Heart right ventricle (tissue), 16 donors: ENCODE results near the gene OR1L1. TPM values are rescaled to one million over a fixed set of nuclear protein-coding genes. Genes with fewer than 3 reads are reported as not detected.
A peak's percentile ranks its signal among the peaks of the same experiment; 100 is the strongest.

Source experiments
- ATAC-seq, 8 donors: fragments of 200-7000 bp; cut with Tn5 transposase; one replicate each; pipeline ENCODE4 v1.9.1; 2020; ENCODE audit warnings: mild to moderate bottlenecking in 8 of 8, moderate library complexity in 8 of 8, moderate number of reproducible peaks in 1 of 8
- DNase-seq, 2 donors: peaks; one replicate each; pipeline ENCODE4 v3.0.0-alpha.2; 2020
- H3K27ac ChIP-seq, 10 donors: fragments of 200-600 bp; sonication (generic) in 2 of 10; one replicate each; pipeline versions ENCODE4 v1.5.0 to v1.8.0; 2020 to 2022; ENCODE audit warnings: mild to moderate bottlenecking in 3 of 10
- H3K27me3 ChIP-seq, 7 donors: fragments of 200-600 bp; one replicate each; pipeline ENCODE4 v1.8.0; 2021 to 2022; ENCODE audit warnings: mild to moderate bottlenecking in 2 of 7
- H3K36me3 ChIP-seq, 9 donors: fragments of 200-600 bp; sonication (generic) in 1 of 9; one replicate each; pipeline versions ENCODE4 v1.5.0 to v1.8.0; 2020 to 2022; ENCODE audit warnings: mild to moderate bottlenecking in 2 of 9
- H3K4me1 ChIP-seq, 9 donors: fragments of 200-600 bp; sonication (generic) in 1 of 9; one replicate each; pipeline versions ENCODE4 v1.5.0 to v1.8.0; 2020 to 2022; ENCODE audit warnings: mild to moderate bottlenecking in 4 of 9
- H3K4me3 ChIP-seq, 10 donors: fragments of 200-600 bp; sonication (generic) in 2 of 10; one replicate each; pipeline versions ENCODE4 v1.5.0 to v1.8.0; 2020 to 2022; ENCODE audit warnings: mild to moderate bottlenecking in 7 of 10, moderate library complexity in 2 of 10
- H3K9me3 ChIP-seq, 11 donors: fragments of 200-600 bp in 10 of 11; sonication (generic) in 2 of 11; one replicate each; pipeline versions ENCODE4 v1.5.0 to v1.8.0; 2013 to 2022; ENCODE audit warnings: mild to moderate bottlenecking in 2 of 11, control low read depth in 1 of 11, moderate library complexity in 1 of 11
- WGBS, 2 donors: extraction: QIAGEN DNeasy Blood & Tissue Kit; methylation state at CpG; one replicate each; pipeline ENCODE4 v1.1.7; 2013; ENCODE audit warnings: inconsistent platforms in 1 of 2; 5-methylcytosine and 5-hydroxymethylcytosine counted together
- intact Hi-C, 10 donors: fragments of 100-400 bp; cut with DNase I; formaldehyde crosslinking; loops; one replicate each; pipeline versions ENCODE4 v1.11.1 to v1.14.2; 2022
- polyA plus RNA-seq, 2 donors: library from polyadenylated mRNA; stranded (reverse); fragments of 200-250 nt; gene quantifications; one replicate each; pipeline ENCODE4 v1.2.3, GENCODE V29; 2013
- total RNA-seq, 10 donors: library from RNA; stranded (reverse); fragmentation: NEBNext Ultra II Directional in 3 of 10; extraction: Animal tissue kit (Norgen Biotek cat#: 25700) in 3 of 10; gene quantifications; one replicate each; pipeline versions ENCODE4 v1.2.1 to v1.2.4, GENCODE V29; 2021 to 2023
- TF ChIP-seq, protein P1 (sequence below), 9 donors: fragments of 200-600 bp; sonication (generic) in 2 of 9; IDR thresholded peaks; one replicate each; pipeline versions ENCODE4 v1.5.0 to v1.8.0; 2021 to 2022; ENCODE audit warnings: antibody characterized with exemption in 9 of 9, mild to moderate bottlenecking in 5 of 9, moderate library complexity in 1 of 9
- donor health status: Arrhythmogenic right ventricular cardiomyopathy.
- donor health status: ischemic (EF 13 %, LVEDD 7.1; RV severe dilation, severe dysfunction).
- donor health status: healthy with polysubstance abuse.
- donor health status: DM: no; HTN: yes; CAD: no.
- donor health status: DM: no; HTN: no; CAD: no.
- donor health status: ischemic (EF 25% LVEDD 6.9; RV normal size, moderate dysfunction).
- donor health status: ischemic (EF 25% LVEDD 5.7; RV mildly dilated, moderate dysfunction).
- donor health status: healthy.
- donor health status: DM: yes; HTN: yes; CAD: no.
- donor health status: Ischemic cardiomyopathy.
- donor health status: ischemic (EF 35%, LVEDD 5.7; RV mildly dilated, moderate dysfunction).
- donor health status: nonischemic (EF 11% LVEDD 7.7; RV severe dilation, severe dysfunction).
- donor health status: DM: yes; HTN: yes; CAD: no.
- donor health status: PGD.
- donor health status: ischemic (EF 29% LVEDD 5.4; RV normal size, mild dysfunction).
- donor health status: nonischemic (EF 23%, LVEDD 6.1; RV moderate dilation, normal function).

Gene OR1L1
- total and polyA plus RNA-seq, 12 donors, result not detected

DNA sequence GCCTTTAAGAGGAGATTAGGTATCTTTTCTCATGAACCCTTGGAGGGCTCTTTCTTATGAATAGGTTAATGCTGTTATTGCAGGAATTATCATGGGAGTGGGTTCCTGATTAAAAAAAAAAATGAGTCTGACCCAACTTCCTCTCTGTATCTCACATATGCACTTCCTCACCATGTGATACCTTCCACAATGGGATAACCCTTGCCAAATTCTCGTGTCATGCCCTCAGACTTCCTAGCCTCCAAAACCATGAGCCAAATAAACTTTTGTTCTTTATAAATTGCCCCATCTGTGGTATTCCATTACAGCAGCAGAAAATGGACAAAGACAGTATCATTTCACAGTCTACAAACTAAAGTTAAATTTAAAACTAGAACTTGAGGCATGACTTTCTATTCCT is 5.1 kb upstream of the OR1L1 start:
- peak overlapping the region in 5 of 10 donors; percentile 23 to 75 (median 32) for H3K27ac ChIP-seq
- H3K27me3 ChIP-seq, result no peaks in the 10 kb centered on the region
- H3K4me1 ChIP-seq, result peaks cover 0 to 4% (median 0%) of the 10 kb centered on the region in 9 donors
- H3K9me3 ChIP-seq, result no peaks in the 10 kb centered on the region
- no peaks in the 10 kb centered on the region for H3K36me3 ChIP-seq
- 17 to 18% methylated on average over 1 of the region's 1 CpG for WGBS, 2 donors
- ATAC-seq, result peak in 7 of 8 donors; percentile 28 to 91 (median 74)
- TF ChIP-seq, protein P1, sequence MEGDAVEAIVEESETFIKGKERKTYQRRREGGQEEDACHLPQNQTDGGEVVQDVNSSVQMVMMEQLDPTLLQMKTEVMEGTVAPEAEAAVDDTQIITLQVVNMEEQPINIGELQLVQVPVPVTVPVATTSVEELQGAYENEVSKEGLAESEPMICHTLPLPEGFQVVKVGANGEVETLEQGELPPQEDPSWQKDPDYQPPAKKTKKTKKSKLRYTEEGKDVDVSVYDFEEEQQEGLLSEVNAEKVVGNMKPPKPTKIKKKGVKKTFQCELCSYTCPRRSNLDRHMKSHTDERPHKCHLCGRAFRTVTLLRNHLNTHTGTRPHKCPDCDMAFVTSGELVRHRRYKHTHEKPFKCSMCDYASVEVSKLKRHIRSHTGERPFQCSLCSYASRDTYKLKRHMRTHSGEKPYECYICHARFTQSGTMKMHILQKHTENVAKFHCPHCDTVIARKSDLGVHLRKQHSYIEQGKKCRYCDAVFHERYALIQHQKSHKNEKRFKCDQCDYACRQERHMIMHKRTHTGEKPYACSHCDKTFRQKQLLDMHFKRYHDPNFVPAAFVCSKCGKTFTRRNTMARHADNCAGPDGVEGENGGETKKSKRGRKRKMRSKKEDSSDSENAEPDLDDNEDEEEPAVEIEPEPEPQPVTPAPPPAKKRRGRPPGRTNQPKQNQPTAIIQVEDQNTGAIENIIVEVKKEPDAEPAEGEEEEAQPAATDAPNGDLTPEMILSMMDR (IDR thresholded peaks at IDR 0.05), result no peak
- H3K4me3 ChIP-seq, result no peak overlapping the region
- intact Hi-C loops, result no loop called here
- peak in 1 of 2 donors; percentile 13 for DNase-seq

DNA sequence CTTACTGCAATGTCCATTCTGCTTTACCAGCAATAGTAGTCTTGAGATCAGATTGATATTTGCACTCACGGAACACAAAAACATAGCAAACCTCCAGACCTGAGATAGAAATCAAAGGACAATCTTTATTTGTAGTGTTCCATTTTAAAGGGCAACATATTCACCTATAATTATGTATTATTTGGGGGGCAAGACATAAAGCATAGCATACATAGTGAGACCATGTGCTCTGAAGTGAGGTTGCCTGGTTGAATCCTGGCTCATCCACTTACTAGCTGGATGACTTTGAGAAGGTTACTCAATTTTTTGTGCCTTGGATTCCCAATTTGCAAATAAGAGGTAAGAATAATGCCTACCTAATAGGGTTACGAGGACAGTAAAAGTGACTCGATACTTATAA is 4.0 kb upstream of the OR1L1 start, which contains the start of gene OR1B1:
OR1B1 (minus strand) TSS at position 101 of the 400 bp plus-strand sequence.
- H3K4me3 ChIP-seq, result no peak within 1 kb of the TSS
- H3K27ac ChIP-seq, result peak within 1 kb of the TSS in 2 of 10 donors; percentile 26 to 75
- H3K9me3 ChIP-seq, result no peaks in the 10 kb centered on the region
- H3K27me3 ChIP-seq, result peaks cover 0 to 3% (median 0%) of the 10 kb centered on the region in 7 donors
- ATAC-seq, result no peak
- H3K36me3 ChIP-seq, result no peaks in the 10 kb centered on the region
- intact Hi-C loops, result no loop called here
- TF ChIP-seq, protein P1 (IDR thresholded peaks at IDR 0.05), result no peak
- peaks cover 0 to 4% (median 0%) of the 10 kb centered on the region in 9 donors for H3K4me1 ChIP-seq
- 82 to 91% methylated on average over 3 of the region's 3 CpGs for WGBS, 2 donors
- no peak for DNase-seq

DNA sequence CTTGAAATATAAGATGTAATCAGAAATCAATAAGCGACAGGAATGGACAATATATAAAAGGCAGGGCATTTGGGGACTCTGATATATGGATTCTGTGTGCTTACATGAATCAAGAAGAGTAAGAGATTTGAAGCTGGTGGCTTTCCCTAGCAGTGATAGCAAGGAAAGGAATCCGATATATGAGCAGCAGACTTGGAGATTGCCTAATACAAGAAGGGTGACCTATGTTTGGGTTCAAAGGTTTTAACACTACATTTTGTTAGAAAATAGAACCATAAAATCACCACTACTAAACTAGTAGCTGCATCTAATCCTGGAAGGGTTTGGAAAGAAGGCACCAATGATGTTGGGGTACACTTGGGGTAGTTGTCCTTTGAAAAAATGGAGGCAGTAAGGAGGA is 11.0 kb downstream of the OR1L1 start:
- intact Hi-C loops, result no loop called here
- DNase-seq, result no peak
- 58 to 88% methylated on average over 2 of the region's 2 CpGs for WGBS, 2 donors
- H3K36me3 ChIP-seq, result no peaks in the 10 kb centered on the region
- TF ChIP-seq, protein P1 (IDR thresholded peaks at IDR 0.05), result no peak
- H3K4me3 ChIP-seq, result no peak overlapping the region
- ATAC-seq, result no peak
- H3K27me3 ChIP-seq, result no peaks in the 10 kb centered on the region
- H3K27ac ChIP-seq, result no peak overlapping the region
- peaks cover 0 to 32% (median 13%) of the 10 kb centered on the region in 11 donors for H3K9me3 ChIP-seq
- no peaks in the 10 kb centered on the region for H3K4me1 ChIP-seq

DNA sequence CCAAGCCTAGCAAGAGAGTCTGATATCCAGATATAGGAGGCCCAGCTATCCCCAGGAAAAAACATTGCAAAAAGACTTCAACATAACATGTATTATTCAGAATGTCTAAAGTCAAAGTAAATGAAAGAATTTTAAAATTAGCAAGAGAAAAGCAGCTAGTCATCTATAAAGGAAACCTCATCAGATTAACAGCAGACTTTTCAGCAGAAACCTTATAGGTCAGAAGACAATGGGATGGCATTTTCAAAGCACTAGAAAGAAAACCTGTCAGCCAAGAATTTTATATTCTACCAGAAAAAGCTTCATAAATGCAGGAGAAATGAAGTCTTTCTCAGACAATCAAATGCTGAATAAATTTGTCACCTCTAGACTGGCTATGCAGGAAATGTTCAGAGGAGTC is 23.3 kb downstream of the OR1L1 start:
- H3K27ac ChIP-seq, result no peak overlapping the region
- intact Hi-C loops, result no loop called here
- TF ChIP-seq, protein P1 (IDR thresholded peaks at IDR 0.05), result no peak

More for the DNA sequence above, 23.3 kb downstream of the OR1L1 start:
- Histone ChIP-seq H3K4me3 (no peak overlapping the region), H3K4me1 (no peaks in the 10 kb centered on the region), H3K9me3 (peaks cover 0 to 29% (median 11%) of the 10 kb centered on the region in 11 donors), H3K36me3 (no peaks in the 10 kb centered on the region), H3K27me3 (no peaks in the 10 kb centered on the region)
- DNase-seq, result no peak
- no peak for ATAC-seq
